Keratinocyte (primary cell): ENCODE data around the gene CLC. TPM values are rescaled to one million over a fixed set of nuclear protein-coding genes. Genes with fewer than 3 reads are reported as not detected.

ENCODE experiments used
- DNase-seq: peaks from one replicate; pipeline ENCODE4 v3.0.0-alpha.2; 2011; ENCODE audit warnings: low read depth, missing footprints, low spot score
- FAIRE-seq: peaks from 2 replicates; lab custom pipeline; 2011; peaks lifted over from hg19 to GRCh38; lab: Jason Lieb, UNC
- H2AFZ ChIP-seq: 2 replicates; pipeline ENCODE4 v1.6.0; 2012; ENCODE audit warnings: low read length, control low read depth, inconsistent platforms; ENCODE audit not compliant: control insufficient read depth
- H3K27ac ChIP-seq: 2 replicates; pipeline ENCODE4 v1.5.1; 2011; ENCODE audit warnings: low read length; ENCODE audit not compliant: control insufficient read depth, insufficient read depth
- H3K27me3 ChIP-seq: 3 replicates; pipeline ENCODE4 v1.6.0; 2011; ENCODE audit warnings: low read length; ENCODE audit not compliant: control insufficient read depth, insufficient read depth; ENCODE audit errors: extremely low read depth
- H3K36me3 ChIP-seq, 2 experiments: 2 replicates in 1 of 2; 3 replicates in 1 of 2; pipeline ENCODE4 v1.5.1; 2011; ENCODE audit warnings: low read length in 2 of 2, mild to moderate bottlenecking in 1 of 2; ENCODE audit not compliant: control insufficient read depth in 2 of 2, insufficient read depth in 2 of 2; ENCODE audit errors: extremely low read depth in 1 of 2
- H3K4me1 ChIP-seq: 3 replicates; pipeline ENCODE4 v1.5.1; 2011; ENCODE audit warnings: low read length; ENCODE audit not compliant: control insufficient read depth, insufficient read depth; ENCODE audit errors: extremely low read depth
- H3K4me2 ChIP-seq: 3 replicates; pipeline ENCODE4 v1.6.0; 2011; ENCODE audit warnings: low read depth, low read length; ENCODE audit not compliant: control insufficient read depth, insufficient read depth; ENCODE audit errors: extremely low read depth
- H3K4me3 ChIP-seq, 3 experiments: fragments of 200-600 bp in 1 of 3; sonication (generic) in 1 of 3; 2 replicates in 2 of 3; 3 replicates in 1 of 3; pipeline ENCODE4 v1.5.1; 2011 to 2016; ENCODE audit warnings: low read length in 3 of 3, mild to moderate bottlenecking in 3 of 3, control low read depth in 2 of 3, inconsistent platforms in 1 of 3, low read depth in 1 of 3, mixed read lengths in 1 of 3, mixed run types in 1 of 3, moderate library complexity in 1 of 3; ENCODE audit not compliant: control insufficient read depth in 2 of 3, insufficient read depth in 2 of 3; ENCODE audit errors: extremely low read depth in 1 of 3
- H3K79me2 ChIP-seq: 2 replicates; pipeline ENCODE4 v1.6.0; 2012; ENCODE audit warnings: low read length; ENCODE audit not compliant: control insufficient read depth, insufficient read depth
- H3K9ac ChIP-seq: 3 replicates; pipeline ENCODE4 v1.6.0; 2011; ENCODE audit warnings: low read length; ENCODE audit not compliant: control insufficient read depth, insufficient read depth; ENCODE audit errors: extremely low read depth
- H3K9me1 ChIP-seq: 3 replicates; pipeline ENCODE4 v1.6.0; 2011; ENCODE audit warnings: low read length; ENCODE audit not compliant: control insufficient read depth, insufficient read depth; ENCODE audit errors: extremely low read depth
- H3K9me3 ChIP-seq: 2 replicates; pipeline ENCODE4 v1.5.1; 2012; ENCODE audit warnings: low read depth, low read length; ENCODE audit not compliant: control insufficient read depth
- H4K20me1 ChIP-seq: 3 replicates; pipeline ENCODE4 v1.6.0; 2011; ENCODE audit warnings: low read length; ENCODE audit not compliant: control insufficient read depth, insufficient read depth; ENCODE audit errors: extremely low read depth
- EZH2 ChIP-seq: IDR thresholded peaks from one replicate; pipeline ENCODE4 v1.6.1; 2012; ENCODE audit warnings: inconsistent platforms, mild to moderate bottlenecking, low read length, moderate library complexity
- dilution Hi-C: fragments of 300-500 bp; cut with MboI; formaldehyde crosslinking; loops from one replicate; pipeline ENCODE4 v1.7.0; 2020; ENCODE audit warnings: low sequenced_read_pairs; ENCODE audit not compliant: extremely low pct_ligation_motif_present
- polyA plus RNA-seq, 5 experiments: library from polyadenylated mRNA; depleted of rRNA in 3 of 5; stranded (reverse) in 3 of 5; stranded (forward) in 1 of 5; unstranded in 1 of 5; fragments of >200 nt; gene quantifications; 1 replicate in 1 of 5; 2 replicates in 3 of 5; 3 replicates in 1 of 5; pipeline versions ENCODE4 v1.2.1 to v1.2.3, GENCODE V29; 2011 to 2012; ENCODE audit warnings: missing spikeins in 2 of 5, low read depth in 1 of 5, low replicate concordance in 1 of 5
- TF ChIP-seq, protein P1 (sequence below), 3 experiments: IDR thresholded peaks in 1 of 3; conservative IDR thresholded peaks in 1 of 3; optimal IDR thresholded peaks in 1 of 3; 2 replicates in 2 of 3; 3 replicates in 1 of 3; pipeline versions ENCODE3 to v1.5.1; 2011; ENCODE audit warnings: low read length in 3 of 3, mild to moderate bottlenecking in 3 of 3, moderate library complexity in 2 of 3, control low read depth in 1 of 3, inconsistent platforms in 1 of 3; ENCODE audit not compliant: insufficient read depth in 2 of 3; ENCODE audit errors: extremely low read depth in 1 of 3

The CLC gene
- polyA plus RNA-seq, 1 donor (not counting 4 experiments of a cell fraction or from before 2014, with no cell fraction given) = not detected

DNA sequence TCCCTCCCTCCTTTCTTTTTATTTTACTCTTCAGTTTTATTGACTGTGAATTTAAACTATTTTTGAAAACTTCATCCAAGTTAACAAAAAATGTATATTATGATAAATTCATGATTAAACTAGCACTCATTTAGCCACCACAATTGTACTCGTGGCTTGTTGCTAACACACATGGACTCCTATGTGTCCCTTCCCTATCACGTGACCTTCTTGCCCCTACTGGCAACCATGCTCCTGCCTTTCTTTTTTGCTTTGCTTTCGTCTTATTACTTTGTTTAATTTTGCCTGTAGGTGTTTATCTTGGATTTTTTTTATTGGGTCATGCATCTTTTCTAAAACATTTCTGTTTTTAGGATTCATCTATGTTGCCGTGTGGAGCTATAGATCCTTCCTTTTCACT is 8.2 kb downstream of the CLC start:
- H3K4me1 ChIP-seq = no peaks in the 10 kb centered on the region
- H3K9me1 ChIP-seq = no peaks in the 10 kb centered on the region
- no peak for FAIRE-seq
- H2AFZ ChIP-seq = no peak overlapping the region
- H3K9me3 ChIP-seq = no peaks in the 10 kb centered on the region
- no peak overlapping the region for H3K27ac ChIP-seq
- H3K27me3 ChIP-seq = no peaks in the 10 kb centered on the region
- no peak for DNase-seq
- no peak for TF ChIP-seq EZH2
- TF ChIP-seq, protein P1, sequence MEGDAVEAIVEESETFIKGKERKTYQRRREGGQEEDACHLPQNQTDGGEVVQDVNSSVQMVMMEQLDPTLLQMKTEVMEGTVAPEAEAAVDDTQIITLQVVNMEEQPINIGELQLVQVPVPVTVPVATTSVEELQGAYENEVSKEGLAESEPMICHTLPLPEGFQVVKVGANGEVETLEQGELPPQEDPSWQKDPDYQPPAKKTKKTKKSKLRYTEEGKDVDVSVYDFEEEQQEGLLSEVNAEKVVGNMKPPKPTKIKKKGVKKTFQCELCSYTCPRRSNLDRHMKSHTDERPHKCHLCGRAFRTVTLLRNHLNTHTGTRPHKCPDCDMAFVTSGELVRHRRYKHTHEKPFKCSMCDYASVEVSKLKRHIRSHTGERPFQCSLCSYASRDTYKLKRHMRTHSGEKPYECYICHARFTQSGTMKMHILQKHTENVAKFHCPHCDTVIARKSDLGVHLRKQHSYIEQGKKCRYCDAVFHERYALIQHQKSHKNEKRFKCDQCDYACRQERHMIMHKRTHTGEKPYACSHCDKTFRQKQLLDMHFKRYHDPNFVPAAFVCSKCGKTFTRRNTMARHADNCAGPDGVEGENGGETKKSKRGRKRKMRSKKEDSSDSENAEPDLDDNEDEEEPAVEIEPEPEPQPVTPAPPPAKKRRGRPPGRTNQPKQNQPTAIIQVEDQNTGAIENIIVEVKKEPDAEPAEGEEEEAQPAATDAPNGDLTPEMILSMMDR (optimal IDR thresholded peaks at IDR 0.05 in 1 of 3, IDR thresholded peaks at IDR 0.05 in 1 of 3, conservative IDR thresholded peaks at IDR 0.05 in 1 of 3; ENCODE audit: extremely low read depth in 1 of 3, insufficient read depth in 2 of 3, low read length in 3 of 3) = no peak
- no peak overlapping the region for H3K4me3 ChIP-seq
- dilution Hi-C loops = no loop called here
- no peak overlapping the region for H3K4me2 ChIP-seq
- no peaks in the 10 kb centered on the region for H3K36me3 ChIP-seq
- no peak overlapping the region for H3K9ac ChIP-seq
- H4K20me1 ChIP-seq = no peaks in the 10 kb centered on the region
- H3K79me2 ChIP-seq = no peaks in the 10 kb centered on the region

DNA sequence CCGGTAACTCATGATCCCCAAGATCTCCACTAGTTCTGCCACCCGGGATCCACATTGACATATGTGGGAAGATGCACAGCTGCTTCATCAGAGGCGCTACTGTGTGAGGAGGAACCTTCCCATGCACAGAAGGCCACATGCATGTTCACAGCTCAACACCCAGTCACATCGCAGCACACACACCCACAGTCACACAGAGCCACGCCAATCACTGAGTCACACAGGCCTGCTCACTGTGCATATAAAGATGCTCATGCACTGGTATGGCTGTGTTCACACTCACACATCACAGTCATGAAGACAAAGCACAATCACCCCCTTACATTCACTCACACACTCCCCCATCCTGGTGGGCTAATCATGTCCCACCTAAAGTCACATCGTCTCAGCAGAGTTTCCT is 9.8 kb downstream of the CLC start:
- Histone ChIP-seq H3K27me3 (no peaks in the 10 kb centered on the region), H3K36me3 (no peaks in the 10 kb centered on the region), H2AFZ (no peak overlapping the region), H4K20me1 (no peaks in the 10 kb centered on the region), H3K9me1 (no peaks in the 10 kb centered on the region), H3K4me2 (no peak overlapping the region), H3K9ac (no peak overlapping the region), H3K4me1 (no peaks in the 10 kb centered on the region), H3K4me3 (no peak overlapping the region), H3K9me3 (no peaks in the 10 kb centered on the region), H3K79me2 (no peaks in the 10 kb centered on the region), H3K27ac (no peak overlapping the region)
- dilution Hi-C loops = no loop called here
- TF ChIP-seq, protein P1 (optimal IDR thresholded peaks at IDR 0.05 in 1 of 3, IDR thresholded peaks at IDR 0.05 in 1 of 3, conservative IDR thresholded peaks at IDR 0.05 in 1 of 3; ENCODE audit: extremely low read depth in 1 of 3, insufficient read depth in 2 of 3, low read length in 3 of 3) = no peak
- no peak for TF ChIP-seq EZH2
- FAIRE-seq (no peak), DNase-seq (no peak)
